NK-92 treated with Interleukin-12 subunit alpha and Interleukin-12 subunit beta, amount 100 ng/mL, for 24 hours (cell line): ENCODE results near the gene BACH1.

Experiments used
- DNase-seq: peaks from one replicate; lab custom pipeline; 2025; lab: John Stamatoyannopoulos, UW

The BACH1 gene

GRCh38 chr21:29382030-29382654, 83.4 kb downstream of the BACH1 start:
- no peak for DNase-seq

- DNase-seq, result no peak
Measured at GRCh38 chr21:29384683-29385359, 86.1 kb downstream of the BACH1 start.

GRCh38 chr21:29385934-29386520, 87.3 kb downstream of the BACH1 start:
- DNase-seq, result no peak

GRCh38 chr21:29386803-29387202, 88.1 kb downstream of the BACH1 start:
- DNase-seq, result no peak

GRCh38 chr21:29387598-29387997, 88.9 kb downstream of the BACH1 start:
- no peak for DNase-seq

GRCh38 chr21:29389136-29389535, 90.4 kb downstream of the BACH1 start:
- DNase-seq, result no peak

- no peak for DNase-seq
Measured at GRCh38 chr21:29390778-29391177, 92.1 kb downstream of the BACH1 start.

GRCh38 chr21:29394051-29394450, 95.3 kb downstream of the BACH1 start:
- no peak for DNase-seq
